ENCODE data around the gene ACSM2B.
"Not testable (repeated sequence)": the region's sequence is repeated elsewhere in the genome, so short reads cannot be mapped to it uniquely, and the experiment has no call there.

- TF ChIP-seq, protein P1, sequence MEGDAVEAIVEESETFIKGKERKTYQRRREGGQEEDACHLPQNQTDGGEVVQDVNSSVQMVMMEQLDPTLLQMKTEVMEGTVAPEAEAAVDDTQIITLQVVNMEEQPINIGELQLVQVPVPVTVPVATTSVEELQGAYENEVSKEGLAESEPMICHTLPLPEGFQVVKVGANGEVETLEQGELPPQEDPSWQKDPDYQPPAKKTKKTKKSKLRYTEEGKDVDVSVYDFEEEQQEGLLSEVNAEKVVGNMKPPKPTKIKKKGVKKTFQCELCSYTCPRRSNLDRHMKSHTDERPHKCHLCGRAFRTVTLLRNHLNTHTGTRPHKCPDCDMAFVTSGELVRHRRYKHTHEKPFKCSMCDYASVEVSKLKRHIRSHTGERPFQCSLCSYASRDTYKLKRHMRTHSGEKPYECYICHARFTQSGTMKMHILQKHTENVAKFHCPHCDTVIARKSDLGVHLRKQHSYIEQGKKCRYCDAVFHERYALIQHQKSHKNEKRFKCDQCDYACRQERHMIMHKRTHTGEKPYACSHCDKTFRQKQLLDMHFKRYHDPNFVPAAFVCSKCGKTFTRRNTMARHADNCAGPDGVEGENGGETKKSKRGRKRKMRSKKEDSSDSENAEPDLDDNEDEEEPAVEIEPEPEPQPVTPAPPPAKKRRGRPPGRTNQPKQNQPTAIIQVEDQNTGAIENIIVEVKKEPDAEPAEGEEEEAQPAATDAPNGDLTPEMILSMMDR (IDR thresholded peaks at IDR 0.05): not testable (repeated sequence)
- not testable (repeated sequence) for TF ChIP-seq POLR2AphosphoS5, POLR2A (IDR thresholded peaks at IDR 0.05)
Measured at GRCh38 chr16:20536669-20537068, 39.5 kb downstream of the ACSM2B start.
